HCT116 (cell line): ENCODE data around the gene UBE3D. TPM values are rescaled to one million over a fixed set of nuclear protein-coding genes. Genes with fewer than 3 reads are reported as not detected.

Experiments
- ATAC-seq: fragments of 200-7000 bp; cut with Tn5 transposase; 2 replicates; pipeline ENCODE4 v1.9.1; 2020; ENCODE audit warnings: mild to moderate bottlenecking, moderate library complexity
- BruUV-seq: library from RNA; stranded (reverse); fragments of 400-500 nt; replicated peaks from 2 replicates; lab custom pipeline; 2021; lab: Mats Ljungman, UMichigan
- CTCF ChIA-PET: fragments of 300-600 bp; sonication (Branson Sonifier 250); formaldehyde crosslinking; loops from one replicate; lab custom pipeline; 2021; ENCODE audit warnings: antibody characterized with exemption; lab: Charles Lee
- POLR2A ChIA-PET: fragments of 300-600, 350-600 bp; sonication (Branson Sonifier 250); formaldehyde crosslinking; loops from one replicate; lab custom pipeline; 2021; ENCODE audit warnings: antibody characterized with exemption; lab: Charles Lee
- RAD21 ChIA-PET, 2 experiments: fragments of 300-600 bp; sonication (Branson Sonifier 250); formaldehyde crosslinking; loops; one replicate each; lab custom pipeline; 2023; ENCODE audit warnings: low total read pairs in 2 of 2; ENCODE audit not compliant: uncharacterized antibody in 2 of 2, unreplicated experiment in 2 of 2, low non-redundant PET in 1 of 2; lab: Charles Lee
- DNase-seq: peaks from one replicate; pipeline ENCODE4 v3.0.0-alpha.2; 2010; ENCODE audit warnings: low read depth, low spot score
- H2AFZ ChIP-seq: fragments of 200-600 bp; shearing (Covaris generic), sonication (generic); 2 replicates; pipeline ENCODE4 v1.6.1; 2017; ENCODE audit warnings: low read depth, mixed run types, mixed read lengths, antibody characterized with exemption, low read length; ENCODE audit not compliant: poor library complexity, severe bottlenecking
- H3K27ac ChIP-seq: 2 replicates; pipeline ENCODE4 v1.5.1; 2012; ENCODE audit warnings: low read depth, low read length
- H3K27me3 ChIP-seq: fragments of 200-600 bp; sonication (generic); 2 replicates; pipeline ENCODE4 v1.6.1; 2016; ENCODE audit warnings: mixed run types, low read length, mixed read lengths; ENCODE audit not compliant: insufficient read depth
- H3K36me3 ChIP-seq, 2 experiments: fragments of 200-500 bp in 1 of 2; fragments of 200-600 bp in 1 of 2; sonication (Bioruptor generic) in 1 of 2; sonication (generic) in 1 of 2; 2 replicates each; pipeline versions ENCODE4 v1.5.1 to v1.6.1; 2014 to 2016; ENCODE audit warnings: low read length in 2 of 2, inconsistent platforms in 1 of 2, mixed read lengths in 1 of 2, mixed run types in 1 of 2; ENCODE audit not compliant: insufficient read depth in 2 of 2, control insufficient read depth in 1 of 2
- H3K4me1 ChIP-seq, 2 experiments: fragments of 200-600 bp in 1 of 2; sonication (generic) in 1 of 2; 2 replicates each; pipeline versions ENCODE4 v1.5.1 to v1.6.1; 2012 to 2017; ENCODE audit warnings: low read length in 2 of 2, inconsistent platforms in 1 of 2, mild to moderate bottlenecking in 1 of 2, mixed read lengths in 1 of 2, mixed run types in 1 of 2, moderate library complexity in 1 of 2; ENCODE audit not compliant: insufficient read depth in 2 of 2, control insufficient read depth in 1 of 2
- H3K4me2 ChIP-seq: fragments of 200-600 bp; sonication (generic); 2 replicates; pipeline ENCODE4 v1.6.1; 2017; ENCODE audit warnings: mixed run types, low read length, mixed read lengths
- H3K4me3 ChIP-seq, 2 experiments: fragments of 200-600 bp in 1 of 2; sonication (generic) in 1 of 2; replicated peaks in 1 of 2; 2 replicates each; pipeline ENCODE4 v1.5.1; 2011 to 2016; ENCODE audit warnings: low read length in 2 of 2, control low read depth in 1 of 2, low read depth in 1 of 2, mild to moderate bottlenecking in 1 of 2, mixed read lengths in 1 of 2, mixed run types in 1 of 2
- H3K79me2 ChIP-seq: fragments of 200-600 bp; sonication (generic); 2 replicates; pipeline ENCODE4 v1.6.1; 2017; ENCODE audit warnings: mild to moderate bottlenecking, mixed run types, low read length, moderate library complexity, mixed read lengths; ENCODE audit not compliant: insufficient read depth
- H3K9ac ChIP-seq: fragments of 200-600 bp; sonication (generic); 2 replicates; pipeline ENCODE4 v1.6.1; 2016; ENCODE audit warnings: low read length, mixed read lengths
- H3K9me2 ChIP-seq: fragments of 200-600 bp; sonication (generic), shearing (Covaris generic); 2 replicates; pipeline ENCODE4 v1.6.1; 2017; ENCODE audit warnings: mixed run types, mild to moderate bottlenecking, moderate library complexity; ENCODE audit not compliant: insufficient read depth
- H3K9me3 ChIP-seq, 2 experiments: fragments of 200-500 bp in 1 of 2; fragments of 200-600 bp in 1 of 2; sonication (Bioruptor generic) in 1 of 2; sonication (generic) in 1 of 2; 2 replicates each; pipeline ENCODE4 v1.6.1; 2014 to 2017; ENCODE audit warnings: low read length in 2 of 2, mixed read lengths in 2 of 2, inconsistent platforms in 1 of 2, low read depth in 1 of 2, mild to moderate bottlenecking in 1 of 2, mixed run types in 1 of 2, moderate library complexity in 1 of 2; ENCODE audit not compliant: control insufficient read depth in 1 of 2, insufficient read depth in 1 of 2
- H4K20me1 ChIP-seq: fragments of 200-600 bp; sonication (generic), shearing (Covaris generic); 2 replicates; pipeline ENCODE4 v1.6.1; 2017; ENCODE audit warnings: mixed run types, mild to moderate bottlenecking, moderate library complexity; ENCODE audit not compliant: insufficient read depth
- CTCF ChIP-seq, 3 experiments: fragments of 200-600 bp in 1 of 3; sonication (generic) in 1 of 3; IDR thresholded peaks in 2 of 3; conservative IDR thresholded peaks in 1 of 3; 2 replicates each; pipeline ENCODE4 v1.5.1; 2012 to 2017; ENCODE audit warnings: low read depth in 2 of 3, low read length in 2 of 3, antibody characterized with exemption in 1 of 3, borderline replicate concordance in 1 of 3, control low read depth in 1 of 3, mild to moderate bottlenecking in 1 of 3, mixed read lengths in 1 of 3, mixed run types in 1 of 3, moderate library complexity in 1 of 3; ENCODE audit not compliant: insufficient read depth in 1 of 3
- EGR1 ChIP-seq: IDR thresholded peaks from 2 replicates; pipeline ENCODE4 v1.6.1; 2012; ENCODE audit warnings: low read depth
- REST ChIP-seq: IDR thresholded peaks from 2 replicates; pipeline ENCODE4 v1.6.1; 2012; ENCODE audit warnings: low read depth
- SIN3A ChIP-seq: IDR thresholded peaks from 2 replicates; pipeline ENCODE4 v1.6.1; 2012; ENCODE audit warnings: low read depth
- ZBTB33 ChIP-seq: IDR thresholded peaks from 2 replicates; pipeline ENCODE4 v1.6.1; 2011; ENCODE audit warnings: mild to moderate bottlenecking, low read length, moderate library complexity; ENCODE audit not compliant: insufficient replicate concordance; ENCODE audit errors: extremely low read depth
- intact Hi-C: fragments of 100-400 bp; cut with micrococcal nuclease; formaldehyde crosslinking; loops from 2 replicates; pipeline ENCODE4 v1.10.0; 2022
- total RNA-seq: library from RNA; stranded (reverse); gene quantifications from one replicate; pipeline ENCODE4 v1.2.1, GENCODE V29; 2021; ENCODE audit not compliant: unreplicated experiment

UBE3D gene
- total RNA-seq, 1 experiment from 2014 or later, result 9.0 TPM

- BruUV-seq, result no TSS peak
- no peak overlapping the region for H3K4me3 ChIP-seq
- ATAC-seq (no peak), DNase-seq (no peak)
- H3K4me2 ChIP-seq, result no peak overlapping the region
- TF ChIP-seq SIN3A (no peak), CTCF (IDR thresholded peaks at IDR 0.05 in 2 of 3, conservative IDR thresholded peaks at IDR 0.05 in 1 of 3; ENCODE audit: borderline replicate concordance in 1 of 3, insufficient read depth in 1 of 3, low read depth in 2 of 3, low read length in 2 of 3) (no peak), EGR1 (no peak), ZBTB33 (no peak), REST (no peak)
- no peaks in the 10 kb centered on the region for H3K4me1 ChIP-seq
- no peak overlapping the region for H3K9ac ChIP-seq
- H3K27me3 ChIP-seq, result no peaks in the 10 kb centered on the region
- 0 out of 4 replicates have a peak, but pooled peaks cover 0 to 3% of the 10 kb centered on the region in 2 experiments for H3K36me3 ChIP-seq
- intact Hi-C loops, result no loop called here
- no peak overlapping the region for H3K27ac ChIP-seq
- H3K9me3 ChIP-seq, result no peaks in the 10 kb centered on the region
- H3K9me2 ChIP-seq, result no peaks in the 10 kb centered on the region
- H4K20me1 ChIP-seq, result no peaks in the 10 kb centered on the region
- ChIA-PET POLR2A (no interaction called here), CTCF (no interaction called here), RAD21 (no interaction called here)
- no peak overlapping the region for H2AFZ ChIP-seq
- H3K79me2 ChIP-seq, result no peaks in the 10 kb centered on the region
Measured at GRCh38 chr6:82955841-82956240, 109.8 kb downstream of the UBE3D start.
